ENCODE data around the gene STXBP6.

STXBP6 gene

GRCh38 chr14:24880689-24881088, 169.3 kb downstream of the STXBP6 start:
- no peak for DNase-seq

- DNase-seq, result no peak
Measured at GRCh38 chr14:24879661-24880386, 170.1 kb downstream of the STXBP6 start.

GRCh38 chr14:24876996-24877395, 173.0 kb downstream of the STXBP6 start:
- no peak for DNase-seq

- DNase-seq, result no peak
Measured at GRCh38 chr14:24875991-24876878, 173.7 kb downstream of the STXBP6 start.

GRCh38 chr14:24875203-24875838, 174.6 kb downstream of the STXBP6 start:
- DNase-seq, result no peak

GRCh38 chr14:24874514-24875202, 175.3 kb downstream of the STXBP6 start:
- DNase-seq, result no peak

GRCh38 chr14:24873551-24873950, 176.4 kb downstream of the STXBP6 start:
- no peak for DNase-seq

GRCh38 chr14:24870949-24871701, 178.8 kb downstream of the STXBP6 start:
- no peak for DNase-seq

GRCh38 chr14:24868389-24868788, 181.6 kb downstream of the STXBP6 start:
- no peak for DNase-seq

- no peak for DNase-seq
Measured at GRCh38 chr14:24866067-24866639, 183.8 kb downstream of the STXBP6 start.

GRCh38 chr14:24863968-24864684, 185.8 kb downstream of the STXBP6 start:
- DNase-seq, result no peak

GRCh38 chr14:24861083-24861630, 188.8 kb downstream of the STXBP6 start:
- DNase-seq, result no peak

GRCh38 chr14:24859559-24859958, 190.4 kb downstream of the STXBP6 start:
- no peak for DNase-seq

GRCh38 chr14:24858684-24859083, 191.3 kb downstream of the STXBP6 start:
- no peak for DNase-seq

GRCh38 chr14:24858052-24858451, 191.9 kb downstream of the STXBP6 start:
- no peak for DNase-seq

GRCh38 chr14:24857277-24857676, 192.7 kb downstream of the STXBP6 start:
- DNase-seq, result no peak

GRCh38 chr14:24853446-24853845, 196.5 kb downstream of the STXBP6 start:
- DNase-seq, result no peak

- no peak for DNase-seq
Measured at GRCh38 chr14:24852312-24853060, 197.5 kb downstream of the STXBP6 start.

GRCh38 chr14:24851837-24852236, 198.1 kb downstream of the STXBP6 start:
- DNase-seq, result no peak

- DNase-seq, result no peak
Measured at GRCh38 chr14:24851406-24851805, 198.5 kb downstream of the STXBP6 start.
